Middle frontal gyrus (tissue), 1 donor: ENCODE data around the gene EIF3A.
"Not testable (repeated sequence)": the region's sequence is repeated elsewhere in the genome, so short reads cannot be mapped to it uniquely, and the experiment has no call there.

Experiments used
- DNase-seq: peaks from one replicate; pipeline ENCODE4 v3.0.0-alpha.2; 2015; ENCODE audit warnings: low spot score; ENCODE audit errors: extremely low spot score

EIF3A gene

DNA sequence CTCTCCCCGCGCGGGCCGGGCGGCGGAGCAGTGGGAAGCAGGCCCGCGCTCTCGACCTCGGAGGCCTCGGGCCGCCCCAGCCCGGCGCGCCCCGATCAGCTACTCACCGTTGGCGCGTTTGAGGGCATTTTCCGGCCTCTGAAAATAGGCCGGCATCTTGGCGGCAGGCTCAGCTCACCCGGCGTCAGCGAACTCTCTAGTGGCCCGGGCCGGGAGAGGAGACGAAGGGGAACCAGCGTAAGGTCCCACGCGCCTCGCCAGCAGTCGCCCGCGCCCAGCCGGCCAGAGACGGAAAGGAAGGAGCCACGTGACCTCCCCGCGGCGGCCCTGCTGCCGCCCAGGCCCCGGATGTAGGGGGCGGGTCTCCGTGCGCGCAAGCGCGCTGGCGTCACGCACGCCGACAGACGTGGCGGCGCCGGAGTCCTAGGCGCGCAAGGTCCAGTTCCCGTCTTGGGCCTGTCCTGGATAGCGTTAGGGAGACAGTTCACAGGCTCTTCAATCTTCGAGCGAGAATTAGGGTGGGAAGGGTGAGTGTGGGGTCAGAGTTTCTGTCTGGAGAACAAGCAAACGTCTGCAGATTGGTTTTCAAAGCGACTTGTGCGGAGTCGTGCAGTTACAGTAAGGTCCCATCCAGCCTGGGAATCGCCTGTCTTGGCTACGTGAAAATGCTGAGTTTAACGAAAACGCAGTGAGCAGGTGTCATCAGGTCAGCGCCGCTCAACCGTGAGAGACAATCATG is at the start of gene EIF3A:
TSS of gene EIF3A (minus strand) at position 297 of the 739 bp plus-strand sequence. CDS start at position 156, 141 bp downstream.
- DNase-seq: peak; percentile 88

DNA sequence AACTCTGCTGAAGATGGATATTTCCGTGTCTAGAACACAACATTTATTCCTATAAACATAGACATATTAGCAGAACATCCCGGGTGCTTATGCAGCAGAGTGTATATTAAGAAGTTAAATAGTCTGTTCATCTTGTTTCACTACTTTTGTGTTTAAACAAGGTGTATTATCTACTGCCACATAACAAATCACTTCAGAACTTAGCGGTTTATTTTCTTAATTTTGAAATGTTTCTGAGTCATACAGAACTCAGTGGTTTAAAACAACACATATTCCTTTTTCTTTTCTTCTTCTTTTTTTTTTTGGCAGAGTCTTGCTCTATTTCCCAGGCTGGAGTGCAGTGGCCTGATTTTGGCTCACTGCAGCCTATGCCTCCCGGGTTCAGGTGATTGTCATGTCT is 49.1 kb upstream of the EIF3A start:
- no peak for DNase-seq

DNA sequence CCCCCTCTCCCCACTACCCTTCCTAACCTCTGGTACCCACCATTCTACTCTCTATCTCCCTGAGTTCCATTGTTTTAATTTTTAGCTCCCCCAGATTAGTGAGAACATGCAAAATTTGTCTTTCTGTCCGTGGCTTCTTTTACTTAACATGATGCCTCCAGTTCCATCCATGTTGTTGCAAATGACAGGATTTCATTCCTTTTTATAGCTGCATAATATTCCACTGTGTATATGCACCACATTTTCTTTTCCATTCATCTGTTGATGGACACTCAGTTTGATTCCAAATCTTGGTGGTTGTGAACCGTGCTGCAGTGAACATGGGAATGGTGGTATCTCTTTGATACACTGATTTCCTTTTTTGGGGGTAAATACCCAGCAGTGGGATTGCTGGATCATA is 45.3 kb upstream of the EIF3A start:
- no peak for DNase-seq

DNA sequence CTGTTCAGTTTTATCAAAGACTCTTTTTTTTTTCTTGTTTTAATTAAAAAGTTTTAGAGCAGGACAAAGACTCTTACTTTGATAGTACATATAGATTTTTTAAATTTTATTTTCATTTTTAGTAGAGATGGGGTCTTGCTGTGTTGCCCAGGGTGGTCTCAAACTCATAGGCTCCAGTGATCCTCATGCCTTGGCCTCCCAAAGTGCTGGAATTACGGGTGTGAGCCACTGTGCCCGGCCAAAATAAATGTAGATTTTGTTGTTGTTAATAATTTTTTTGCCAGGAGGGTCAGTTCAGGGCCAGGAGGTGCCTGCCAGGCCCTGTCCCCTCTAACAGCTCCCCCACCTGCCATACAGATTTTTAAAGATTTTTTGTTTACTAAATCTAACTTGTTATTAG is 40.3 kb upstream of the EIF3A start:
- no peak for DNase-seq

GRCh38 chr10:119120413-119120867 is 39.8 kb upstream of the EIF3A start:
- no peak for DNase-seq

DNA sequence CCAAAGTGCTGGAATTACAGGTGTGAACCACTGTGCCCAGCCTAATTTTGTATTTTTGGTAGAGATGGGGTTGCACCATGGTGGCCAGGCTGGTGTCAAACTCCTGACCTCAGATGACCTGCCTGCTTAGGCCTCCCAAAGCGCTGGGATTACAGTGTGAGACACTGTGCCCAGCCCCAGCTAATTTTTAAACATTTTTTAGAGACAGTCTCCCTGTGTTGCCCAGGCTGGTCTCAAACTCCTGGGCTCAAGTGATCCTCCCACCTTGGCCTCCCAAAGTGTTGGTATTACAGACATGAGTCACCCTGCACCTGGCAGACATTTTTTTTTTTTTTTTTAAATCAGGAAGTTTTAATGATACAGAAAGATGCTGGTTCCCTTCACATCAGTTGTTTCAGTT is 38.8 kb upstream of the EIF3A start:
- DNase-seq: no peak

- no peak for DNase-seq
These were observed 37.6 kb upstream of the EIF3A start for GRCh38 chr10:119118231-119118630.

GRCh38 chr10:119116326-119116951 is 35.8 kb upstream of the EIF3A start:
- no peak for DNase-seq

GRCh38 chr10:119115926-119116325 is 35.3 kb upstream of the EIF3A start:
- no peak for DNase-seq

GRCh38 chr10:119113751-119114732 is 33.4 kb upstream of the EIF3A start:
- DNase-seq: no peak

DNA sequence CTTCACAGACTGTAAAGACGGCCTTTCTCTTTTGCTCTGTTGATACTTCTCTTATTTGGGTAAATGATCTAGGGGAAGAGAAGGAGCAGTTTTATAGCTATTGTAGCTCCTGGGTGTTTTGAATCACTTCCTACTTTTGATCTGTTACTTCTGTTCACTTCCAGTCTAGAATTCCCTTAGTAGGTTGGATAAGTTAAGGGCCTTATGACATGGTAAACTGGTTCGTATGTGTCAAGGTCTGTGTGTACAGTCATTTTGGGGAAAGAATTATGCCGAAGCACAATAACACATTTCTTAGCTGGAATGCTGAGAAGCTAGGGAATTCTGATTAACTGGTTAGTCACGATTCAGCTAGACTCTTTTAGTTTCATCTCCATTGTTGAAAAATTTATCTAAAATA is 31.4 kb upstream of the EIF3A start:
- no peak for DNase-seq

- DNase-seq: not testable (repeated sequence)
These were observed 27.2 kb upstream of the EIF3A start for GRCh38 chr10:119107771-119108170.

DNA sequence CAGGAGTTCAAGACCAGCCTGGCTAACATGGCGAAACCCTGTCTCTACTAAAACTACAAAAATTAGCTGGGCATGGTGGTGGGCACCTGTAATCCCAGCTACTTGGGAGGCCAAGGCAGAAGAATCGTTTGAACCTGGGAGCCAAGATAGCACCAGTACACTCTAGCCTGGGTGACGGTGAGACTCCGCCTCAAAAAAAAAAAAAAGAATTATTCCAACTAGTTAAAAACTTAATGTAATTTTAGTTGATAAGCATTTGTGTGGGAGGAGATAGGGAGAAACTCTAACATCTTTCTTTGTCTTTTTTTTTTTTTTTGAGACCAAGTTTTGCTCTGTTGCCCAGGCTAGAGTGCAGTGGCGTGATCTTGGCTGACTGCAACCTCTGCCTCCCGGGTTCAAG is 26.5 kb upstream of the EIF3A start:
- not testable (repeated sequence) for DNase-seq

DNA sequence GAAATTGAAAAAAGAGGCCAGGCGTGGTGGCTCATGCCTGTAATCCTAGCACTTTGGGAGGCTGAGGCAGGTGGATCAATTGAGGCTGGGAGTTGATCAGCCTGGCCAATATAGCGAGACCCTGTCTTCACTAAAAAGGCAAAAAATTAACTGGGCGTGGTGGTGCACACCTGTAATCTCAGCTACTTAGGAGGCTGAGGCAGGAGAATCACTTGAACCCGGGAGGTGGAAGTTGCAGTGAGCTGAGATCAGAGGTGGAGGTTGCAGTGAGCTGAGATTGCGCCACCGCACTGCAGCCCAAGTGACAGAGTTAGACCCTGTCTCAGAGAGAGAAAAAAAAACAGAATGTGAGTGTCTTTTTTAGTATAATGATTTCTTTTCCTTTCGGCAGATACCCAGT is 25.3 kb upstream of the EIF3A start:
- DNase-seq: not testable (repeated sequence)

DNA sequence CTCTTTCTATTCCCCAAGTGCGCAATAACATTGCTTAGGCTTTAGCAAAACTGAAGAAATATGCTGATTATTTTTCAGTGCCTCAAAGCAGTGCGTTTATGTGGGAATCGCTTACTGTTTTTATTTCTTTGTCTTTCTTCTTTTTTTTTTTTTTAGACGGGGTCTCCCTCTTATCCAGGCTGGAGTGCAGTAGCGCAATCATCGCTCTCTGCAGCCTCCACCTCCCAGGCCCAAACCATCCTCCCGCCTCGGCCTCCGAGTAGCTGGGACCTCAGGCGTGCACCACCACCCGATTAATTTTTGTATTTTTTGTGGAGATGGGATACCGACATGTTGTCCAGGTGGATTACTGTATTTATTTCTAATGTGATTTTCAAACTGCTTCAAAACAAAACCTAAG is 24.5 kb upstream of the EIF3A start:
- DNase-seq: no peak

GRCh38 chr10:119104654-119105015 is 24.0 kb upstream of the EIF3A start:
- DNase-seq: no peak

GRCh38 chr10:119103903-119104653 is 23.5 kb upstream of the EIF3A start, which contains the start of gene DENND10:
TSS of gene DENND10 (plus strand) at chr10:119104113. CDS start at chr10:119104143, 30 bp downstream.
- DNase-seq: peak; percentile 62

DNA sequence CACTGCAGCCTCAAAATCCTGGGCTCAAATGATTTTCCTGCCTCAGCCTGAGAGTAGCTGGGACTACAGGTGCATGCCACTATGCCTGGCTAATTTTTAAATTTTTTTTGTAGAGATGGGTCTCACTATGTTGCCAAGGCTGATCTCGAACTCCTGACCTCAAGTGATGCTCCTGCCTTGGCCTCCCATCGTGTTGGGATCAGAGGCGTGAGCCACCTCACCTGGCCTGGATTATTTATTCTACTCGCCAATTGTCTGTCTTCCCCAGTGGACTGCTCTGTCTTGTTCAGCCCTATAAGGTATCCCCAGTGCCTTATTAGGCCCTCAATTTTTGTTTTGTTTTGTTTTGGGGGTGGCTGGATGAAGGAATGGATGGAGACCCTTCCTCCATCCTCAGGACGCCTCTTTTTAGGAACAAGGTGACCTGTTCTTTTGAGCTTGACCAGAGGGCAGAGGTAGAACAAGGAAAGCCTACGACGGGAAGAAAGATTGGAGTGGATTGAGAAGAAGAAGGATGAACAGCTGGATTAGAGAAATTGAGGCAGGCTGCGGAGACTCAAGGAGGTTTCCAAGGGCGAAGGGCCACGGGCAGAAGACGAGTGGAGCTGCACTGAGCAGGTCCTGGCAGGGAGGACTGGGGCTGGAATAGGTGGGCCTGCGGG is 22.8 kb upstream of the EIF3A start:
- DNase-seq: no peak

GRCh38 chr10:119101366-119102098 is 20.9 kb upstream of the EIF3A start:
- no peak for DNase-seq
